IPS-NIHi7 (cell line): ENCODE data around the gene FGD3.

Source experiments
- DNase-seq: peaks from one replicate; pipeline ENCODE4 v3.0.0; 2012; ENCODE audit warnings: mixed read lengths; ENCODE audit errors: extremely low spot score

The FGD3 gene

GRCh38 chr9:92954886-92955285 lies 7.6 kb downstream of the FGD3 start:
- DNase-seq: no peak

- DNase-seq: no peak
Measured at GRCh38 chr9:92960561-92961290, 13.4 kb downstream of the FGD3 start.

- DNase-seq: no peak
Measured at GRCh38 chr9:92961627-92962302, 14.4 kb downstream of the FGD3 start.

- no peak for DNase-seq
Measured at GRCh38 chr9:92962303-92962649, 15.0 kb downstream of the FGD3 start.

- no peak for DNase-seq
Measured at GRCh38 chr9:92962846-92963245, 15.5 kb downstream of the FGD3 start.

GRCh38 chr9:92963831-92964606 lies 16.7 kb downstream of the FGD3 start:
- no peak for DNase-seq

GRCh38 chr9:92964607-92965060 lies 17.3 kb downstream of the FGD3 start:
- no peak for DNase-seq

GRCh38 chr9:92965061-92965758 lies 17.9 kb downstream of the FGD3 start:
- no peak for DNase-seq

- no peak for DNase-seq
Measured at GRCh38 chr9:92965759-92966517, 18.6 kb downstream of the FGD3 start.

GRCh38 chr9:92966518-92966800 lies 19.1 kb downstream of the FGD3 start:
- DNase-seq: no peak

- no peak for DNase-seq
Measured at GRCh38 chr9:92968081-92968480, 20.8 kb downstream of the FGD3 start.

GRCh38 chr9:92969516-92970466 lies 22.5 kb downstream of the FGD3 start:
- no peak for DNase-seq

GRCh38 chr9:92970467-92970923 lies 23.2 kb downstream of the FGD3 start:
- DNase-seq: peak; percentile 77

GRCh38 chr9:92971121-92971520 lies 23.8 kb downstream of the FGD3 start:
- no peak for DNase-seq

- DNase-seq: peak; percentile 50
Measured at GRCh38 chr9:92971776-92972175, 24.5 kb downstream of the FGD3 start.

- no peak for DNase-seq
Measured at GRCh38 chr9:92973700-92974099, 26.4 kb downstream of the FGD3 start.

GRCh38 chr9:92974161-92974661 lies 26.9 kb downstream of the FGD3 start:
- no peak for DNase-seq

- no peak for DNase-seq
Measured at GRCh38 chr9:92974761-92975755, 27.7 kb downstream of the FGD3 start.

GRCh38 chr9:92976431-92976830 lies 29.1 kb downstream of the FGD3 start:
- no peak for DNase-seq
